DMS153 treated with DMSO at 0.1 percent for 48 hours (cell line): ENCODE results near the gene SHLD2.
"Not testable (repeated sequence)": the region's sequence is repeated elsewhere in the genome, so short reads cannot be mapped to it uniquely, and the experiment has no call there.

Experiments
- DNase-seq: peaks from one replicate; lab custom pipeline; 2025; ENCODE audit not compliant: unreplicated experiment; lab: John Stamatoyannopoulos, UW

Gene SHLD2

DNA sequence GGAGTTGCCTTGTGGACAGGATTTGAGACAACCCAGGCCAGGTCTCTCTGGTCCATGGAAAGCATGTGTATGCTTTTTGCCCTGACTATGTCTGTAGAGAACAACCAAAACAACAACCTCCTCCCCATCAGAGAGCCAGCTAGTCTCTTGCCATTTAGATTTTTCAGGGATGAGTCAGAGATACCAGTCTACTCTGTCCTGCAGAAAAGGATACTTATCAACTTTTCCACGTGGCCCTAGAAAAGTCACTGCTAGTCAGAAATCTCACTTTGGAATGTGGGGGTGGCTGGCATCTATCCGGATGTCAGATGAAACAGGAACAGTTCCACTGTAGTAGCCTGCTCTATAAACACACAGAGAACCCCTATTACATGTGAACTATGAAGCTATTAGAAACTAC is 116.8 kb downstream of the SHLD2 start:
- not testable (repeated sequence) for DNase-seq

DNA sequence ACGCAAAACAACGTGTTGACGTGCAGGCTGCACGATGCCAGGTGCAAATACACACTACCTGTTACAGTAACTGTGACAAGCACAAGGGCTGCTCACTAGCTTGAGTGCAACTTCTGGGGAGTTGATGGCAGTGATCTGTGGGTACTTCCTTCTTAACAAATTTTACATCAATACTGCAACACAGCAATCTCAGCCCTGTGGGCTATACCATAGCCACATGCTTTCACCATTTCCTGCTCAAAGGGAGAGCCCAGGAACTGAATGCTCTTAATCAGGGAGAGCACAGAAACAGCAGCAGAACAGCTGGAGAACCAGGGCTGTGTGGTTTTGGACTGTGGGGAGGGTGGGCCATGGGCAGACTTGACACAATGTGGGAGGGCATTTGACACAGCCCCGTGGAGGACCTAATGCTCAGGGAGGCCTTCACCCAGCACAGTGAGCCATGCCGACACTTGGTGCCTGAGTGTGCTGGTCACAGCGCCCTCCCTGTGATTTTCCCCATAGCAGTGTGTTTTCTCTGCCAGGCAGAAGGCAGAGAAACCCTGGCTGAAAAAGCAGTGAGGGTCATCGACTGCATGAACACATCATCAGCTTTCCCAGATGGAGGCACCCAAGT is 118.3 kb downstream of the SHLD2 start:
- DNase-seq, result not testable (repeated sequence)

DNA sequence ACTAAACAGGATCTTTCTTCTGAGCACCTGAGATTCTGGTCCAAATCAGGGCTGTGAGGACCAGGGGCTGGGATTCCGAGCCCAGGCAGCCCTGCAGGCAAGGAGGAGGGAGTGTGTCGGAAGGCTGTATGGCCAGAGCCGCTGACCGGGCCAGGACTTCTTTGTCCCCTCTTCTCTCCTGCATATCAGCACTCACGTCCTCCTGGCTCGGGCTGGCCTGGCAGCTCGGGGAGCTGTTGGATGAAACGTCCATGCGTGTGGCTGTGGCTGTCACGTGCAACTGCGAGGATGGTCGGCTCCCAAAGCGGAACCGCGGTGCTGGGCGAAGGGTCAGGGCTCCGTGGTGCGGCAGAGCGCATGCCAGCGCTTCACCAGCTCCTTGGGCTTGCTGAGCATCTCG is 118.8 kb downstream of the SHLD2 start:
- not testable (repeated sequence) for DNase-seq

DNA sequence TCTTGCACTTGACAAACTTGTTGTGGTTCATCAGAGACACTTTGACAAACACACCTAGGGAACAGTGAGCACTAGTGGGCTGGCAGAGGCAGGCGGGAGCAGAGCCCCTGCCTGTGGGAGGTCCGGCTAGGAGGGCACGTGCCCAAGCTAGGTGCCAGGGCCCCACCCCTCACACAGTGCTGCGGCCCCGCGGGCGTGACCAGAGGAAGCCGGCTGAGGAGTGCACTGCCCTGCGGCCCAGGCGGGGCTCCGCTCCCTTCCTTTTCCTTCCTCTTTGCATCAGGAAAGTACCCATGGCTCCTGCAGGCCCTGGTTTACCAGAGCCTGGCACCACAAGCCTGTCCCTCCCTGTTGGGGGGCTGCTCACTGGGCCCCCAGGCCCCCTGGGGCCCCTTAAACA is 121.1 kb downstream of the SHLD2 start:
- DNase-seq, result not testable (repeated sequence)

DNA sequence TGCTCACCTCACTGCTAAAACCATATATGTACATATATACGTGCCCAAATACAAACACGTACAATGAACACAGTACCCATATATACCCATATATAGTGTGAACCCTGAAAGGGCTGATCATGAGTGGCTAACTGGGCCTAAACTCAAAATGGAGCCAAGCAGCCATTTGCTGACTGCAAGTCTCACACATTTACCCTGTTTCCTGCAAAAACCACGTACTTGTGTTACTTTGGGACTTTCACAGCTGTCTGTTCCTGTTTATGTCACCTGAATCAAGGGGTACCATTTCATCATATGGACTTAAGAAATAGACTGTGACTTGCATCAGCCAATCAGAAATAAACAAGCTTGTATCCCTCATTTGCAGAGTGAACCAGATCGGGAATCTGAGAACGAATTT is 124.4 kb downstream of the SHLD2 start:
- DNase-seq, result not testable (repeated sequence)

DNA sequence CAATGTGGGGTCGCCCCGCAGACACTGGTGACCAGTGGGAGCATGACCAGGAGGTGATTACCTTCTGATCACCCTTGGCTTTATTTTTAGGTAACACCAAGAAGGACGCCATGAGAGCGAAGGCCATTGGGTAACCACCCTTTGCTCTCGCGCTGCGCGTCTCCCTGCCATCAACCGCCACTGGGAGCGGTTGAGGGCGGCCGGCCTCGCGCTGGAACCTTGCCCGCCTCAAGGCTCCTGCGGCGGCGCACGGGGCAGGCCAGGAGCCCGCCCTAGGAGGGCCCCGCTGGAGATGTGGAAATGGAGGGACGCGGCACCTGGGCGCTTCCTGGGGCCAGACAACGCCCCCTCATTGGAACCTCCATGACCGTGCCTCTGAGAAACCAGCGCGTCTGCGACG is 127.8 kb downstream of the SHLD2 start:
- not testable (repeated sequence) for DNase-seq

DNA sequence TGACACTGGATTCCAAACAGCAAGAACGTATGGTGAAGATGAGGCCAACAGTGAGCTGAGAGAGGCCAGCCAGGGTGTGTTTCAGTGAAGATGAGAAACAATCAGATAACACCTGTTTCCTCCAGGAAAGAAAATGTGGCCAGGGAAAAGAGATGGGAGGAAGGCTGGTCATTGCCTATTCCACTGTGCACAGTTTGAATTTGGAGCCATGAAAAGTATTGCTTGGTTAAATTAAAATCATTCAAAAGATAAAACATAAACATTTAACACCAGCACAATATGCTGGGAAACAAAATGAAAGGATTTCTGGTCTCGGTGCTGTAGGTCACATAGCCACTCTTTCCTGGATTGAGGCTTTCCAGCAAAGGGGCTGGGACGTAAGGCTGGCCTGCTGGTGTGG is 130.1 kb downstream of the SHLD2 start, which contains the start of gene NUTM2A:
NUTM2A (plus strand) TSS at position 301 of the 400 bp plus-strand sequence. CDS start 383 bp downstream, outside the sequence.
- not testable (repeated sequence) for DNase-seq

DNA sequence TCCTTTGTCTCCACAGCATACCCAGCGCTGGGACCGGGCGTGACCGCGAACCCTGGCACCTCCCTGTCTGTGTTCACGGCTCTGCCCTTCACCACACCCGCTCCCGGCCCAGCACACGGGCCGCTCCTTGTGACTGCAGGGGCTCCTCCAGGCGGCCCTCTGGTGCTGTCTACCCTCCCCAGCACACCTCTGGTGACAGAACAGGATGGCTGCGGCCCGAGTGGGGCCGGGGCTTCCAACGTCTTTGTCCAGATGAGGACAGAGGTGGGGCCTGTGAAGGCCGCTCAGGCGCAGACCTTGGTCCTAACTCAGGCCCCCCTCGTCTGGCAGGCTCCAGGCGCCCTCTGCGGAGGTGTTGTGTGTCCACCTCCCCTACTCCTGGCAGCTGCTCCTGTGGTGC is 133.2 kb downstream of the SHLD2 start:
- DNase-seq, result not testable (repeated sequence)

DNA sequence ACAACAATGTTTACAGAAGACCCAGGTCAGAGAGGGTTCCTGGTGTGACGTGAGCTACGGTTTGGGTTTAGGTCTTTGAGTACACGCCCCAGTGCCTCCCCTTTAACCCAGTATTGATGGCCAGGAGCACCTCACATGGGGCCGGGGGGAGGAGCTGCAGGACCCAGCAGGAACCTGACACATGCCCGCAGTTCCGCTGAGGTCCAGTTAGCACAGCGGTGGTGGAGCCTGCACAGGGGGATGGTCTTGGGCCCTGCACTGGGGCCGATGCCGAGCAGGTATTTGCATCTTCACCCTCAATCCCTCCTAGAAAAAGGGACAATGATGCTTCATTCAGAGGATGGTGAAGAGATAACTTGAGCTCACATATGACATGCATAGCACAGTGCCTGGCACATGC is 134.2 kb downstream of the SHLD2 start:
- not testable (repeated sequence) for DNase-seq

DNA sequence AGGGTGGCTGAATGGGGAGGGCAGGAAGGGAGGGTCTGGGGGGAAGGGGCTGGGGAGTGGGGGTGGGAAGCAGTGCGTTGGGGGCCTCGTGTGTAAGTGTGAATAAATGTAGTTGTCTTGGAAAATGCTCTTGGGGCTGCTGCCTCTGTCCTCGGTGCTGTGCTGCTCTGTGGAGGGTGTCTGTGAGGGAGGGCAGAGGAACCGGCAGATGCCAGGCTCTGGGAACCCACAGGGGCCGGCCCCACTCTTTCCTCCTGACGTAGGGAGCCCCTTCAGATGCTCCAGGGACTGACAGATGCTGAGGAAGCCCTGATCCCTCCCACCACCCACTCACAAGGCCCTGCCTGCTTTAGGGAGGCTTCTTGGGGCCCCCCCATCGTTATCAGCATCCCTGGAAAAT is 139.8 kb downstream of the SHLD2 start:
- DNase-seq, result not testable (repeated sequence)

DNA sequence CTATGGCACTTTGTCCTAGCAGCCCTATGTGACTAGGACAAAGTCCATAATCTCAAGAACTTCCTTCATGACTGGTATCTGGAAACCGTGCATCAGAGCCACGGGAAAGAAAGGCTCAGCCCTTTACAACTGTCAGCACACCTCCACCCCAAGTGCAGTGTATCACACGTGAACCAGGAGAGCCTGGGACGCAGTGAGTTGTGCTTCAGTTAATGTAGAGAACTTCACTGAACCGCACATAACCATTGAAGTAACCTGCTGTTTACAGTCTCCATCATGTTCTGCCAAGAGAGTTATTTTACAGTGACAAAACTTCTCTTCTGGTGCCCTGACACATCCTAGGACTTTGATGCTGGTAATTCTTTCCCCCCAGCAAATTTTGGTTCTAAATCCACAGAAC is 142.2 kb downstream of the SHLD2 start:
- not testable (repeated sequence) for DNase-seq

DNA sequence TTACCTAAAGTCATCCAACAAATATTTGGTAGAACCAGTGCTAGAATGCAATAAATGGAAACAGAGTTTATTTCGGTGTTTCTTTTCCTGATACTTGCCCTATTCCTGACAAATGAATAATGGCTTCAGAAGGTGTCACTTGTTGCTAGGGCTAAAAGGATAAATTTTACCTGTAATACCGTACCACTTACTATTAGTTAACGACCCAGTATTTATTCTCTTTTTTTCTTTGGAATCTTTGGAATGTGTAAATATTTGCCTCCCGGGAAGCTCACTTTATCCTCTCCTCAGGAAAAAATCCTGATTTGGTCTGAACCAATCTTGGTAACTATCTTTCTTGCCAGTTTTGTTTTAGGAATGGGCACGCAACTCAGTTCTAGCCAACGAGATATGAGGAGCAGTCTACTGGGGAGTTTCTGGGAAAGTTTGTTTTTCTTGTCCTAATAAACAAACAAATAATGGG is 144.4 kb downstream of the SHLD2 start:
- not testable (repeated sequence) for DNase-seq
